HUES64 (cell line): ENCODE measurements around the gene EEFSEC.

Experiments used
- H3K27ac ChIP-seq: 2 replicates; pipeline ENCODE4 v1.7.0; 2013; ENCODE audit warnings: low read depth, low read length, inconsistent platforms
- H3K27me3 ChIP-seq: 2 replicates; pipeline ENCODE4 v1.6.1; 2013; ENCODE audit warnings: mild to moderate bottlenecking, low read length; ENCODE audit not compliant: insufficient read depth
- H3K36me3 ChIP-seq: 2 replicates; pipeline ENCODE4 v1.6.1; 2013; ENCODE audit warnings: mild to moderate bottlenecking, low read length; ENCODE audit not compliant: insufficient read depth
- H3K4me1 ChIP-seq: 2 replicates; pipeline ENCODE4 v1.6.1; 2013; ENCODE audit warnings: mild to moderate bottlenecking, low read length, moderate library complexity; ENCODE audit not compliant: insufficient read depth
- H3K4me3 ChIP-seq: 2 replicates; pipeline ENCODE4 v1.5.1; 2013; ENCODE audit warnings: mild to moderate bottlenecking, low read length, moderate library complexity
- H3K9ac ChIP-seq: 2 replicates; pipeline ENCODE4 v1.6.1; 2013; ENCODE audit warnings: mild to moderate bottlenecking, low read depth, low read length
- H3K9me3 ChIP-seq: 2 replicates; pipeline ENCODE4 v1.6.1; 2013; ENCODE audit warnings: low read depth, low read length; ENCODE audit not compliant: insufficient read depth
- WGBS: fragments of 150-250, 120-280 bp; methylation state at CpG from one replicate; pipeline ENCODE4 v1.1.7; 2013; ENCODE audit warnings: missing lambda C conversion rate; 5-methylcytosine and 5-hydroxymethylcytosine counted together

Gene EEFSEC

DNA sequence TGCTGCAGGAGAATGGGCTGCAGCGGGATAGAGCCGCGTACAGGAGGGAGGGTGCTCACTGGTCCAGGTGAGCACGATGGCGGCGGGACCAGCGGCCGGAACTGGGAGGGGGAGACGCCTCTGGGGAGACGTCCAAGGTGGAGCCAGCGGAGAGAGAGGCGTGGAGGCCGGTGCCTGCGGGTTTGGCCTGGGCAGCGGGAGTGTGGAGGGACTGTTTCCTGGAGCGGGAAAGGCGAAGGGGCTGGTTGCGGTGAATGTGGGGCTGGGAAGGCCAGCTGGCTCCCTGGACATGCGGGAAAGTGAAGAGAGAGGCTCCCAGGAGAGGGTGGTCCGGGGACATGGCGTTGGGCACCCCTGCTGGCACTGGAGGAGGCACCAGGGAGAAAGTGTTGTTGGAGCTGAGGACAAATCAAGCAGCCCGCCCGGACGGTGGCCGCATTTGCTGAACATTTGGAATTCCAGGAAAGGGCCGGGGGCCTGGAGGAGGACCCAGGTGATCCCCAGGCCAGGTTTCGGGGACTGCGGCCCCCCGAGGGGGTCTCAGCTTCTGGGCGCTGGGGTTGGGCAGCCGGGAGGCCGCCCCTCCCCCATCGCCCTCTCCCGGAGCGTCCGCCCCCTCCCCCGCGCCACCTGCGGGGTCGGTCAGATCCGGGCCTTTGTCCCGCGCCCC, 279.2 kb downstream of the EEFSEC start:
- peak overlapping the region; percentile 79 for H3K9ac ChIP-seq

DNA sequence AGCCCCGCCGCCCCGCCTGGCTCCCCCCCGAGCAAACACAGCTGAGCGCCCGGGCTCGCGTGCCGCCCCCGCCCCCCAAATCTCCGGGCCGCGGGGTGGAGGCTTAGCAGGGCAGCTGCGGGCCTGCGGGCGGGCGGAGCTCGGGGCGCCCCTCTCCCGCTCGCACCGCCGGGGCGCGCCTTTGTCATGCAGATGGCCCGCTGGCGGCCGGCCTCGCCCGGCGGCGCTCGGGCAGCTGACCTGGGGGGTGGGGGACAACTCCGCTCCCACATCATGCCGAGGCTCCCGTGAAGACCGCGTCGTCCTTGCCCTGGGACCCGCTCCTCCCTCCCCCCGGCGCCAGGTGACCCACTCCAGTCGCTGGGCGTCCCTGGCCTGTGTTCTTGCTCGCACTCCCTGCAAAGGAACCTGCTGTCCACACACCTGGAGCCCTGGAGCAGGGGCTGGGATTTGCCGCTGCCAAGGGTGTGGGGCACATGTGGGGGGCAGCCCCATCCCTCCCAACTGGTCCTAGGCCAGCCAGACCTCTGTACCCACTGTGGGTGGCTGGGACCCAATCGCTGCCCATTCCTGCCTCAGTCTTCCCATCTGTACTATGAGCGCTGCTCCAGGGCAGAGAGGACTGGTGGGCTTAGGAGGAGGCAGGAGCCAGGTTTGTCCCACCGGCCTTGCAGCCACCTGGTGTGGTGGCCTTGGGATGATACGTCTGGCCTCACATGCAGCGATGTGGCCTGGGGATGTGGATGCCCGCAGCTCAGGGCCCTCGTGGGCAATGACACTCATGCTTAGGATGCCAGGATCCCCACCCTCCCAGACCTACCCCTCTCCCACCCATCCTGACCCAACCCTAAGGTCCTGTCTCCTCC, 279.9 kb downstream of the EEFSEC start:
- 4% methylated on average over 53 of the region's 53 CpGs for WGBS
- peaks cover 74% of the 10 kb centered on the region for H3K27me3 ChIP-seq
- no peaks in the 10 kb centered on the region for H3K36me3 ChIP-seq
- H3K4me3 ChIP-seq, result peak overlapping the region; percentile 51
- peaks cover 26% of the 10 kb centered on the region for H3K4me1 ChIP-seq
- H3K9ac ChIP-seq, result no peak overlapping the region
- no peak overlapping the region; the same call in 1 of the 2 replicates for H3K27ac ChIP-seq
- H3K9me3 ChIP-seq, result no peaks in the 10 kb centered on the region

More for the DNA sequence above, 279.2 kb downstream of the EEFSEC start:
- 1% methylated on average over 43 of the region's 43 CpGs for WGBS
- H3K27ac ChIP-seq, result peak overlapping the region; percentile 34; the same call in 1 of the 2 replicates
- H3K4me1 ChIP-seq, result peaks cover 34% of the 10 kb centered on the region
- H3K27me3 ChIP-seq, result peaks cover 81% of the 10 kb centered on the region
- no peaks in the 10 kb centered on the region for H3K36me3 ChIP-seq
- peak overlapping the region; percentile 51 for H3K4me3 ChIP-seq
- no peaks in the 10 kb centered on the region for H3K9me3 ChIP-seq

DNA sequence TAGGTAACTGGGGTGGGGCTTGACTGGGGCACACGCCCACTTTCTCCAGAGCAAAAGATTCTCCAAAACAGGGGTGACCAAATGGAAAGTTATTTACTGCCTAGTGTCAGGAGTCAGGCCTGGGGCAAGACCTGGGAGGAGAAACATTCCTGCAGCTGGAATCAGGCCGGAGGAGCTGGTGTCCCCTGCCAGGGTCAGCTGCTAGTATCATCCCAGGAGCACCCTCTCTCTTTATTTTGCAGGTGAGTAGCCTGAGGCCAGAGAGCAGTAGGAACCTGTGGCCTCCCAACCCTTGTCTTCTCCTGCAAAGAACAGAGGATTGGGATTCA, 280.5 kb downstream of the EEFSEC start:
- Histone ChIP-seq H3K27me3 (peaks cover 68% of the 10 kb centered on the region), H3K36me3 (no peaks in the 10 kb centered on the region), H3K9ac (no peak overlapping the region), H3K4me3 (no peak overlapping the region), H3K27ac (no peak overlapping the region), H3K4me1 (peaks cover 26% of the 10 kb centered on the region), H3K9me3 (no peaks in the 10 kb centered on the region)
- WGBS, result 23% methylated on average over 2 of the region's 2 CpGs

DNA sequence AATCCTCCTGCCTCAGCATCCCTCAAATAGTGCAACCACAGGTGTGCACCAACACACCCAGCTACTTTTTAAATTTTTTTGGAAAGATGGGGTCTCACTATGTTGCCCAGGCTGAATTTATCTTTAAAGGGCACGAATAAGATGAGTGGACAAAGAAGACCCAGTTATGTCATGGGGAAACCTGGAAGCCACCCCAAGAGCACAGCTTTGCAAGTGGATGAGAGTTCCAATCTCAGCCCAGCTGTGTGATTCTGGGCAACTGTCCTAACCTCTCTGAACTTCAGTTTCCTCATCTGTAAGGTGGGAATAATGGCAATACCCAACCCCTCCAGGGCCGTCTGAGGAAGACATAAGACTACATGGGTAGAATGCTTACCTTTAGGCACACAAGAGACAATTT, 281.2 kb downstream of the EEFSEC start:
- Histone ChIP-seq H3K27ac (no peak overlapping the region), H3K4me3 (no peak overlapping the region), H3K27me3 (peaks cover 61% of the 10 kb centered on the region), H3K4me1 (peaks cover 26% of the 10 kb centered on the region), H3K9ac (no peak overlapping the region), H3K36me3 (no peaks in the 10 kb centered on the region), H3K9me3 (no peaks in the 10 kb centered on the region)
- WGBS, result 75% methylated on average over 2 of the region's 2 CpGs

DNA sequence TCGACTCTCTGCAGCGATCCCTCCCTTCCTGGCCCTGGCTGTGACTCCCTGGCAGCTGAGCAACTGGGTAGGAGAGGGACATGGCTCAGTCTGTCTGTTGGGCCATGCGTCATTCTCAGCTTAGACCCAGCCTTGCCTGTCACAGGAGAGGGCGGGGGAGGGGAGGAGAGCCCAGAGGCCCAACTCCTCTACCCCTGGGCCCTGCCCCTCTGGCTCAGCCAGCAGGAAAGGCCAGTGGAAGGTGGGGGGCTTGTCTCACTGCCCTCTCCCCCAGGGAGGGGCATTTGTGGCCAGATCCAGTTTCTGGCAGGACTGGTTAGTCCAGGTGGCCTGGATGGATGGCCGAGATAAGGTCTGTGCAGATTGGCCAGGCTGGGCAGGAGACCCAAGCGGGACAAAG, 281.8 kb downstream of the EEFSEC start:
- Histone ChIP-seq H3K4me1 (peaks cover 26% of the 10 kb centered on the region), H3K27me3 (peaks cover 57% of the 10 kb centered on the region), H3K36me3 (no peaks in the 10 kb centered on the region), H3K9ac (no peak overlapping the region), H3K27ac (no peak overlapping the region), H3K9me3 (no peaks in the 10 kb centered on the region), H3K4me3 (no peak overlapping the region)
- WGBS, result 67% methylated on average over 6 of the region's 6 CpGs

DNA sequence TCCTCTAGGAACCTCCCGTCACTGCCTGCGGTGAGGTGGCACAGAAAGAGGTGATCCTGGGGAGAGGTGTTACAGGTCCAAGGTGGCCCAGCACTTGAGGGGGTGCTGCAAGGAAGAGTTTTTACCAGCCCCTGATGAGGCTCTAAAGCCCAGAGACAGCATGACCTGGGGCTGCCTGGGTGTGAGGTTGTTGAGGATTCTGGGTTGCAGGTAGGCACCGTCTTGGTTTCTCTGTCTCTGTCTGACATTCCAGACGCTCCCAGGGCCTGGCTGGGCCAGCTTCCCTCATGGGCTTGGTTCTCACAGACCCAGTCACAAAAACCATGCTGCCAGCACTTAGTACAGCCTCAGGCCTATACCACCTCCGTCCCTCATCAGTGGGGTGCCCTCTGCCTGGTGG, 282.3 kb downstream of the EEFSEC start:
- H3K27me3 ChIP-seq, result peaks cover 57% of the 10 kb centered on the region
- H3K9me3 ChIP-seq, result no peaks in the 10 kb centered on the region
- no peaks in the 10 kb centered on the region for H3K36me3 ChIP-seq
- no peak overlapping the region for H3K27ac ChIP-seq
- no peak overlapping the region for H3K9ac ChIP-seq
- H3K4me1 ChIP-seq, result peaks cover 26% of the 10 kb centered on the region
- no peak overlapping the region for H3K4me3 ChIP-seq
- WGBS, result 87% methylated on average over 5 of the region's 5 CpGs

DNA sequence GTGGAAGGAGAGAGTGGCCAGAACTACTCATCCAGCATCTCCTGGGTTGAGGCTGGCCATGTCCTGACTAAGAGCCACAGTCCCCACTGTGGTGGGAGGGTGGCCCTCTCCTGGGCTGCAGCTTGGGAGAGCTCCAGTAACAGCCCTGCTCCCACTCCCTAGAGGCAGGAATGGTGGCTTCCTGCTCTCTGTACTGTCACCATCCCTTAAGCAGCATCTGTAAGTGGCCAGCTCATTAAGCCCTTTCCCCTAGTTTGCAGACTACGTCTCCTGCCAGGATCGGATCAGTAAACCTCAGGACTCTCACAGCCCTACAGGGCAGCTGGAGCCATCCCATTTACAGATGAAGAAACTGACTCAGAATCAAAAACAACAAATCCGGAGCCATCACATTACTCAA, 282.9 kb downstream of the EEFSEC start:
- Histone ChIP-seq H3K9ac (no peak overlapping the region), H3K9me3 (no peaks in the 10 kb centered on the region), H3K27me3 (peaks cover 51% of the 10 kb centered on the region), H3K27ac (no peak overlapping the region), H3K4me3 (no peak overlapping the region), H3K36me3 (no peaks in the 10 kb centered on the region), H3K4me1 (peaks cover 26% of the 10 kb centered on the region)
- 80% methylated on average over 3 of the region's 3 CpGs for WGBS

DNA sequence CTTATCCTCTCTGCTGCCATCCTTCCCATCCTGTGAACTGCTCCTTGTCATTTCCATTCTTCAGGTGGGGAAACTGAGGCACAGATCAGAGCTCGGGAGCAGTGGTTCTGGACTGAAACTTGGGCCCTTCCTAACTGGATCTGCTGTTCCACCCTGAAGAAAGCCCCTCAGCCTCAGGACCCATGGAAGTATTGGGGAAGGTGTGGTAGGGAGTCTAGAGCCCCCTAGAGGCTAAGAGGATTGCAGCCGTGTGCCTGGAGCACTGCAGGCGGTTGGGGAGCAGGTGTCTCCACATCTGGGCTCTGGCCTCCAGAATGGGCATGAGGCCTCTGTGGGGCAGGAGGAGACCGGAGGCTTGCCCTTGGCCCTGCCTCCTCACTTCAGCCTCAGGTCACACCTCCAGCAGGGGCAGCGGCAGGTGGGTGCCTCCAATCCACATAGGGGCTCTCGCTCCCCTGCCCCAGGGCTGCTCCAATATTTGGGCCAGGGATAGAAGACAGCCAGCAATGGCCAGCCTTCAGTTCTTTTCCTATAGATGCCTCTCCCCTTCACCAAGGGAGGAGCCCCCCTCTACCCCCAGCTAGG, 285.3 kb downstream of the EEFSEC start:
- Histone ChIP-seq H3K4me1 (peaks cover 13% of the 10 kb centered on the region), H3K9me3 (no peaks in the 10 kb centered on the region), H3K27me3 (peaks cover 31% of the 10 kb centered on the region), H3K27ac (no peak overlapping the region), H3K9ac (no peak overlapping the region), H3K4me3 (no peak overlapping the region), H3K36me3 (no peaks in the 10 kb centered on the region)
- WGBS, result 71% methylated on average over 6 of the region's 6 CpGs

DNA sequence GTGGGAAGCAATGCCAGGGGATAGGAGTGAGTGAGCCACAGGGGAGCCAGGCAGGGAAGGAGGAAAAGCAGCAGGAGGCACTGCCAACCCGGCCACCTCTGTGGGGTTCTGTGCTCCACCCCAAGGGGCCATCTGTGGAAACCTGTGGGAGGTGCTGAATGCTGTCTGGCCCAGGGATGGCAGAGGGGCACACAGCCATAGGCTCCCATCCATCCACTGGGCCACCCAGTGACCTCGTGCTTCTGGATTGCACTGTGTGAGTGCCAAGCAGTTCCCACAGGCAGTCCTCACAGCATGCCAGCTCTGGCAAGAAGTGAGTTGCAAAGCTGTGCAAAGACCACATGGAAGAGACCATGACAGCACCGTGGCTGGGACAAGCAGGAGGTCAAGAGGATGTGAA, 285.9 kb downstream of the EEFSEC start:
- WGBS, result 73% methylated on average over 3 of the region's 3 CpGs
- H3K9me3 ChIP-seq, result no peaks in the 10 kb centered on the region
- peaks cover 7% of the 10 kb centered on the region; the same call in 1 of the 2 replicates for H3K4me1 ChIP-seq
- no peak overlapping the region for H3K4me3 ChIP-seq
- no peaks in the 10 kb centered on the region for H3K36me3 ChIP-seq
- H3K9ac ChIP-seq, result no peak overlapping the region
- H3K27ac ChIP-seq, result no peak overlapping the region
- peaks cover 27% of the 10 kb centered on the region for H3K27me3 ChIP-seq

DNA sequence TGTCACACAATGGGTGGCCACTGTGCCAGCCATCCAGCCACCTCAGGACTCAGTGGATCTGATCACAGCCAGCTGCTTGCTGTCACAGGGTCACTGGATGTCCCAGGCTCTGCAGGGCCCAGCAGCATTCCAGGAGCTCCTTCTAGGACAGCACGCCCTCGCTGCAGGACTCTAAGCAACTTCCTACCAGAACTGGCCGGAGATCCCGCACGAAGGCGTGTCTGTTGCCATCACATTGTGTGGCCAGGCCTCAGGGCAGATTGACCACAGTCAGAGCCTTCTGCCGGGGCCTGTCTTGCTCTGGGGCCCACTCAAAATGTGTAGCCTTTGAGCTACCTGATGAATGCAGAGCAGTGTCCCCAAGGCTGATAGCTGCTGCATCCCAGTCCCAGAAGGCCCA, 288.8 kb downstream of the EEFSEC start:
- H3K27ac ChIP-seq, result no peak overlapping the region
- H3K36me3 ChIP-seq, result no peaks in the 10 kb centered on the region
- no peaks in the 10 kb centered on the region for H3K4me1 ChIP-seq
- H3K9me3 ChIP-seq, result no peaks in the 10 kb centered on the region
- no peak overlapping the region for H3K4me3 ChIP-seq
- 94% methylated on average over 7 of the region's 7 CpGs for WGBS
- no peak overlapping the region for H3K9ac ChIP-seq
- H3K27me3 ChIP-seq, result peaks cover 12% of the 10 kb centered on the region; the same call in 1 of the 2 replicates

DNA sequence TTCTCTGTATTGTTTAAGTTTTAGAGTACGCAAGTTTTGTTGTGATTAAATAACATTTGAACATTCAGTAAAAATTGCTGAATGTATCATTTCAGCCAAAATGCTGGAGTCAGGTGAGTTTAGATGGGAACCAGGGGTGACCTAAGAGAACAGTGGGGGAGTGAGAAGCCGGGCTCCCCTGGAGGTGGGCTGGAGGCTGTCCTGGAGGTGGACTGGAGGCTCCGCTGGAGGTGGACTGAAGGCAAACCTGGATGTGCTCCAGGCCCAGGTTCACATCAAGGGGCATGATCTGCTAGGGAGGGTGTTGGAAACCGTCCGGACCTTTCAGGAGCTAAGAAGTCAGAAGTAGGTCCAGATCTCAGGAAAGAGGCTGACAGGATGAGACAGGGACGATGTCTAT, 289.7 kb downstream of the EEFSEC start:
- no peak overlapping the region for H3K9ac ChIP-seq
- H3K36me3 ChIP-seq, result no peaks in the 10 kb centered on the region
- WGBS, result 92% methylated on average over 6 of the region's 6 CpGs
- H3K9me3 ChIP-seq, result no peaks in the 10 kb centered on the region
- H3K27me3 ChIP-seq, result peaks cover 12% of the 10 kb centered on the region; the same call in 1 of the 2 replicates
- no peak overlapping the region for H3K4me3 ChIP-seq
- H3K4me1 ChIP-seq, result no peaks in the 10 kb centered on the region
- no peak overlapping the region for H3K27ac ChIP-seq
